GM19438 (cell line): ENCODE measurements around the gene P4HTM.

Experiments used
- ATAC-seq: cut with Tn5 transposase; IDR thresholded peaks from one replicate; pipeline ENCODE4 v1.9.1; 2021; ENCODE audit warnings: low read depth; ENCODE audit not compliant: unreplicated experiment

The P4HTM gene

DNA sequence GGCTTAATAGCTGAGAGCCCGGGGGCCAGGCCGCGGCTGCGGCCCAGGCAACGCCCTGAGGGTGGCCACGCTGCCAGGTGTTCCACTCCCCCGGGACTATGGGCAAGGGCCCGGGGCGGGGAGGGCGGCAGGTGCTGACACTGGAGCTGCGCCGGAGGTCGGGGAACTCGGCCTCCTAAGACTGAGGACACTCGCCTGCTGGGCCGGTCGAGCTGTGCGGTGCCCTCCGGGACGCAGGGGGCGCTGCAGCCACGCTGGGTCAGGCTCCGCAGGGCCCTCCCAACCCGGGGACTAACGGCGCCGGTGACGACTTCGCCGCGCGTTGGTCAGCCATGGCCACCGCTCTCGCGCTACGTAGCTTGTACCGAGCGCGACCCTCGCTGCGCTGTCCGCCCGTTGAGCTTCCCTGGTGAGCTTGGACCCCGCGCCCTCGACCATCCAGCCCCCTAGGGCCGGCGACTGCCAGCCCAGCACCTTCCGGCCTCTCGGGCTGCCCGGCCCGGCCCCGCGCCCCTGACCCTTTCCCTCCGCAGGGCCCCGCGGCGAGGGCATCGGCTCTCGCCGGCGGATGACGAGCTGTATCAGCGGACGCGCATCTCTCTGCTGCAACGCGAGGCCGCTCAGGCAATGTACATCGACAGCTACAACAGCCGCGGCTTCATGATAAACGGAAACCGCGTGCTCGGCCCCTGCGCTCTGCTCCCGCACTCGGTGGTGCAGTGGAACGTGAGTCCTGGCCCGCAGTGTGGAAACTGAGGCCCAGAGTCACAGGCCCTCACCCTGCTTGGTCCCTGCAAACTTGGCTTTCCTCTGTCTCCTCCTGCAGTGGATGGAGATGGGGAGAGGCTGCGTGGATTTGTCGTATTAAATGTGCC lies 32.0 kb downstream of the P4HTM start, which contains the start of gene NDUFAF3:
TSS of gene NDUFAF3 (plus strand) at position 309 of the 875 bp plus-strand sequence. CDS start at position 333, 24 bp downstream.
- peak; percentile 50 for ATAC-seq

DNA sequence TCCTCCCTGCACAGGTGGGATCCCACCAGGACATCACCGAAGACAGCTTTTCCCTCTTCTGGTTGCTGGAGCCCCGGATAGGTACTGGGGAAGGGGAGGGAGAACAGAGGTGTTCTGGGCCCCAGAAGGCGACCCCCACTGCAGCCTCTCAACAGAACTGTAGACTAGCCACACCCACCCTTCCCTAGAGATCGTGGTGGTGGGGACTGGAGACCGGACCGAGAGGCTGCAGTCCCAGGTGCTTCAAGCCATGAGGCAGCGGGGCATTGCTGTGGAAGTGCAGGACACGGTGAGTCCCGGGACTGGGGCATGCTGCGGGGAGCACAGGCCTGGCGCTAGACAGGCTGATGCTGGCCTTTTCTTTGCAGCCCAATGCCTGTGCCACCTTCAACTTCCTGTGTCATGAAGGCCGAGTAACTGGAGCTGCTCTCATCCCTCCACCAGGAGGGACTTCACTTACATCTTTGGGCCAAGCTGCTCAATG lies 32.7 kb downstream of the P4HTM start:
- ATAC-seq, result no peak

DNA sequence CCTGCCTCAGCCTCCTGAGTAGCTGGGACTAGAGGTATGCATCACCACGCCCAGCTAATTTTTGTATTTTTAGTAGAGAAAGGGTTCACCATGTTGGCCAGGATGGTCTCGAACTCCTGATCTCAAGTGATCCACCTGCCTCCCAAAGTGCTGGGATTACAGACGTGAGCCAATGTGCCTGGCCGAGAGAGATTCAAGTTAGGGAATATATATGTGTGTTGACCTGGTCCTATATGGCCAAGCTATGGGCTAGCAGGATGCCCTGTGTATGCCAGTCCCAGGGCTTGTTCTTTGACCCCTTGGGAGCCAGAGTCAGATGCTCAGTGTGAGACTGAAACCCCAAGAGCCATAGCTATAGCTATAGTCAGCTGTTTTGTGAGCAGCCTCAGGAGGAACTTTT lies 33.7 kb downstream of the P4HTM start:
- no peak for ATAC-seq

DNA sequence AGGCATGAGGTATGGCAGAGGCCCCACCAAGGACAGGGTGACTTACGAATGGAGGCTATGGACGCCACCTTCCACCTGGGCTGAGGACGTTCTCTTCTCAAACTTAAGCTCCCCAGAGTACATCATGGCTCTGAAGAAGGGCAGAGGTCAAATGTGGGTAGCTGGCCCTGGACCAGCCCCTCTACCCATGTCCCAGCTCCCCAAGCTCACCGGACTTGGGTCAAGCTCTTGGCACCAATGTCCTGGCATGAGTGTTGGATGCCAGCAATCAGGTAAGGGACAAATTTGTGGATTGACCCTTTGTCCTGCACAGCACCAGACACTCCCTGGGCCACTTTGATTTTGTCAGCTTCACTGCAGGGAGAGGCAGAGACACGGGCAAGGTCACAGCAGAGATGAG lies 34.4 kb downstream of the P4HTM start:
- ATAC-seq, result no peak

DNA sequence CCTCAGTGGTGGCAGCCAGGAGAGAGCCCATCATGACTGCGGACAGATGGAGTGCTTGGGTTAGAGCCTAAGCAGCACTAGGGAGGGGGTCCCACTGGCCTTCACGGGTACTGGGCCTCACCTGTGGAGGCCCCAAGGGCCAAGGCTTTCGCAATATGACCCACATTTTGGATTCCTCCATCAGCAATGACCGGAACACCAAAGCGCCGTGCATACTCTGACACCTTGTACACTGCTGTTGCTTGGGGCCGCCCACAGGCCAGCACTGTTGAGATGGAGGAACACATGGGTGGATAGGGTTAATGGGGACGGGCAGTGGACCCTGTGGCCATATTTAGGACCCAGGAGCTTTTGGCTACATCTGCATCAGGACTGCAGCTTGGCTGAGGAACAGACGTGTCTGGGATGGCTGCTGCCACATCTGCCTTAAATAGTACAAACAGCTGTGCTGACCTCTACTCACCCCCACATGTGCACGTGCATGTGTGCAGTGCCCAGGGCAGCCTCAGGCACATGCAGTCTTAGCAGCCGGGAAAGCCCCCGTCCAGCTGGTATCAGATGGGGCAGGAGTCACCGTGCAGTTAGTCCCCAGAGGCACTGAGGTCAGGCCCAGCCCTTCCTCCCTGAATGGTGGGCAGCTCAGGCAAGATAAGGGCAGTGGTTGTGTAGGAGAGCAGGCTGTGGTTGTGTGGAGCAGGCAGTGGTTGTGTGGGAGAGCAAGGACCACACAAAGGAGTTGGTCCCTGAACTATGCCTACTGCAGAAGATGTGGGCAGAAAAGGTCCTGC lies 35.2 kb downstream of the P4HTM start:
- ATAC-seq, result no peak

DNA sequence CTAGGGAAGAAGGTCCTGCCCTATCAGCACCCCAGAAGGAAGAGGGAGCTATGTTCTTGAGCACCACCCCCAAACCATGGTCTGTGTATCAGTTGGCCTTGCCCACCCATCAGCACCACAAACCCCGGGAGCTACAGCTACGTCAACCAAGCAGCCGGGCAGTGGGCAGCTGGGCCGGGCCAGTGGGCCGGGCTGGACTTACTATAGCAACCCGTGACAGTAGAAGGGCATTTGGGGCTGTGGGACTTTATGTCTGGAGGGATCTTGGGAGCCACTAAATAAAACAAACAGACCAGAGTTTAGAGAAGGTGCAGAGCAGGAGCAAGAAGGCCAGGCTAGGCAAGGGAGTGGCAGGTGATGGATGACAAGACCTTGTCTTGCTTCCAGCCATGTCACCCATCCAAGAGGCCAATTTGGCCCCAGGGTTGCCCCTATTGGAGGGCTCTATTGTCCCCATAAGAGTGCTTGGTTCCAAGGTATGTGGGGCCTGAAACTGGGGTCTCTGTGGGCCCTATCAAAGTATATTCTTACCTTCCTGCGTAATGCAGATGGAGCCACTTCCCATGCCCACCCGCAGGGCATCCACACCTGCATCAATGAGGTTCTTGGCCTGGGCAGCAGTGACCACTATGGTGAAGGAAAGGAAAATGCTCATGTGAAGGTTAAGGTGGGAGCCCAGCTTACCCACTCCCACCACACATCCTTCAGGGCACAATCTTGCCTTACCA lies 35.9 kb downstream of the P4HTM start:
- no peak for ATAC-seq

DNA sequence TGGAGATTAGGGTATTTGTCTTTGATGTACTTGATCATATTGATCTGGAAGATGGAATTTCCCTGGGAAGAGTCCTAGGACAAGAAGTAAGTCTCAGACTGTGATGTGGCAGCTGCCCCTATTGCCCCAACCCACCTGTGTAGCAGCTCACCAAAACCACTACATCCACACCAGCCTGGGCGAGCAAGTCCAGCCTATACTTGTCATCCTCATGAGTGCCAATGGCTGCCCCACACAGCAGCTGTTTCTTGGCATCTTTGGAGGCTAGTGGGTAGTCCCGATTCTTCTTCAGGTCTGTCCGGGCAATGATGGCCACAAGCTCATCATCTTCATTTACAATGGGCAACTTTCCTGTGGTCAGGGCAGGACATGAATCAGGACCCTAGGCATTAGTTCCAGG lies 36.5 kb downstream of the P4HTM start:
- ATAC-seq, result no peak

DNA sequence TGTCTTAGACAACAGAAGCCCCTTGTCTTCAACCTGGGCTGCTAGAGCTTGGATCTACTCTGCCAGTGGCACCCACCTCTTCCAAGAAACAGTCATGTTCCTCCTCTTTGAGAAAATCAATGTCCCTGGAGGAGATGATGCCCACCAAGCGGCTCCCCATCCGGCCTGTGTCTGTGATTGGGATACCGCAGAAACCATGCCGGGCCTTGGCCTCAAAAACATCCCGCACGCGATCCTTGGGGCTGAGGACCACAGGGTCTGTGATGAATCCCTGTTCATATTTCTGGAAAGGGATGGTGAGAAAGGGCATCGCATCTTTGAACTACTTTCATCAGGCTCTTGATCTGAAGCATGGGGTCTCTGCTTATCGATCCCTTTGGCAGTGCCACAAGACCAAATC lies 37.6 kb downstream of the P4HTM start:
- ATAC-seq, result no peak

DNA sequence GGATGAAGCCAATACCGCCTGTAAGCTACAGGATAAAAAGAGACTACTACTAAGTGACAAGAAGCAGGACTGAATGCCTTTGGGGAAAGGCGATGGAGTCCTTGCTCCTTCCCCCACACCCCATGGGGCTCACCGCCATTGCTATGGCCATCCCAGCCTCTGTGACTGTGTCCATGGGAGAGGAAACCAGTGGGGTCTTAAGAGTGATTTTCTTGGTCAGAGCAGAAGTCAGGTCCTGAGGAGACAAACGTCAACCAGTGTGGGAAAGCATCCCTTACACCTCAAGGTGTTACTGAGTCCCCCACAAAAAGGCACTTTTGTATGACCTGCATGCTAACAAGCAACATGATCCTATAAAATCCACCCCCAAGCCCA lies 38.2 kb downstream of the P4HTM start:
- no peak for ATAC-seq

DNA sequence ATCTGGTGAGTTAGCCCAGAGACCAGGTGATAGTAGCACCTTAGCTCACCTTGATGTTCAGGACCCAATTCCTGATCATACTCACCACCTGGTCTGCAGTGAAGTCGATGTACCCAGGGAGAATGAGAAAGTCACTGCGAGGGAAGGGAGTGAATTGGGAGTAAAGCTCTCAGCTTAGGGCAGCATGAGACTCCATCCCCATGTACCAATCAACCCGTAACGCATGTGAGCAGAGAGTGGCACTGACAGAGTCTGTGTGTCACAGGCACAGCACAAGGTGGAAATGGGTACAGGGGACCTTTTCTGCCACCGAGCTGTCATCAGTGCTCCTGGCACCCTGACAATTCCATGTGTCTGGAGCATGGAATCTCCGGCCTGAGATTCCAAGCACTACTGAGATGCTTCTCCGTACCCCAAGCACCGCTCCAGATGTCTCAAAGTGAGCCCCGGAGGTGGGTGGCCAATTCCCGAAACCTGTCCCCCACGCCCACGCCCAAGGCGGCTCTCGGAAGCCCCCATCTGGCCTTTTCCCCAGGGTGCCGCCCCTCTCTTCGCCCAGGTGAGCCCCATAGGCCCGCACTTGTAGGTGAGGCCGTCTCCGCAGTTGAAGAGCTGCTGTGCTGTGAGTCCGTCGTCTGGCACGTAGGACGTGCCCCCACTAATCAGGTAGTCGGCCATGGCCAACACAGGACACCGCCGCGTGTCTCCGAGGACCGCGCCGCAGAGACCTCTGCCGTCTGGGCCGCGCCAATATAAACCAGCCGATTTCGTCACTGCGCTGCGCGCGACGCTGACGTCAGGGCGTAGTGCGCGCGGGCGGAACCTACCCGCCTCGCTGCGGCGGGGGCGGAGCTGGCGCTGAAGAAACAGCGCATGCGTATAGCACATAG lies 38.9 kb downstream of the P4HTM start, which contains the start of gene IMPDH2:
TSS of gene IMPDH2 (minus strand) at position 726 of the 890 bp plus-strand sequence. CDS start at position 678, 48 bp downstream.
- peak; percentile 89 for ATAC-seq

DNA sequence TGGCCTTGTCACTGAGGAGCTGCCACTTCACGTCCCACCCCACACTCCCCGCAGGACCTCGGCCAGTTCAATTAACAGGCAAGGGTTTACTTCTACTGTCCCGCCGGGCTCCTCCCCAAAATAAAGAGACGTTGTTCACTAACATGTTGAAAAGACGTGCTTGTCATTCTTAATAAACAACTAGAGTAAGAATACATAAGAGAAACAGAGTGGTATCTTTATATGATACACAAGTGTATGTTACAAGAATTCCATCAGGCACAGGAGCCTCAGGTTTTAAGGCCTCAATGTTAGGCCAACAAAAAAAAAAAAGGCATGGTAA lies 39.5 kb downstream of the P4HTM start:
- ATAC-seq, result no peak

DNA sequence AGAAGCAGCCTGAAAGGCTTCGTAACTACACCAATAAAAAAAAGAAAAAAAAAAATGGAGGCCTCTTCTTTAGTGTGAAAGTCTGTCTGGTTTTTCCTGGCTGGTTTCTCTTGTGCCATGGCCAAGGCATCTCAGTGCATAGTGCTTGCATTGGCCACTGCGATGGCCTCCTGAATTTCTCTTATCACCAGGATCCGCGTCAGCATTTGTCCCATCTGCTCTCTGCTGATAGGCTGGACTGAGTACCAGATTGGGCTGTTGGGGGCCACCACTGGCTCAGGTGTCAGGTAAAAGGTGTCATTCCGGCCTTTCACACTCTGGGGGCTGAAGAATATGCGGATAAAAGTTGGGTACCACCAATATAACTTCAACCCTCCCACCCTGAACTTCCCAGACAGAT lies 40.3 kb downstream of the P4HTM start:
- ATAC-seq, result no peak

DNA sequence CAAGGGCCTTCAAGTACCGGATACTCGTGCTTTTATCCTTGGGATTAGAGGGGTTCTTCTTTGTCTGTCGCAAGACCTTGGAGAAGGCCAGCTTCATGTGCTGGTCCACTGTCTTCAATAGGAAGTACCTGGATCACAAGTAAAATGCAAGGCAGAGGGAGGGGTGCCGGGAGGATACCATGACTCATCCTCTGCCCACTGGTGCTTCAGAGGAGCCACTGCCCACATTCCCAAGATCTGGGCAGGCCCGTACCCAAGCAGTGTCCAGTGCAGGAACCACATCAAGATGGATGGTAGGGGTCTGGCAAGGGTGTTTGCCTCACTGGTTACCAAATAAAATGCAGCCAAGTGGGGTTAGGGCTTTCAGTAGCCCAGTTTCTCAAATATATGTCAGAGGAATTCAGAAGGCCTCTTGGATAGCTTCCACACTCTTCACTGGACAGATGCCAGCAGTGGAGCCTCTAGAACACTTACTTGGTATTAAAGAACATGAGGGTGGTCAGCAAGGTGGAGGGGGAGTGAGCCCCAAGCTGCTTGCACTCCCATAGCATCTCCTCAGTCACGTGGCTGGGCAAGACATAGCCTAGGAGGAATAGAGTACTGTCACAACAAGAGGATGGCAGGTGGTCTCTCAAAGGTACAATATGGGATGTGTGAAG lies 42.7 kb downstream of the P4HTM start:
- no peak for ATAC-seq

DNA sequence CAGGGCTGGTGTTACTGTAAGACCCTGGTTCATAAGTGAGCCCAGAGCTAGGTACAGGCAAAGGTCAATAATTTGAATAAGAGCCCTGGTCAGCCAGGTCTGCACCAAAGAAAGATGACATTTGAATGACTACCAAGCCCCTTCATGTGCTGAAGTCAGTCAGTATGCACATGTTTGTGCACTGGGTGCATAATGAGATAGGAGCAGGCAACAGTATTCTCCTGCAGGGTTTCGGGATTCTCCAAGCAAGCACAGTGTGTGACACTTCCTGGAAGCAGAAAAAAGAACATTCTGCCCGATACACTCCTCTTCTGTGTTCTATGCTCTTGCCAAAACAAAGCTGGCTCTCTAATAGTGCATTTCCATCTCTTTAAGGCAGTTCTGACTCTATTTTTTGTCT lies 44.6 kb downstream of the P4HTM start:
- ATAC-seq, result no peak

DNA sequence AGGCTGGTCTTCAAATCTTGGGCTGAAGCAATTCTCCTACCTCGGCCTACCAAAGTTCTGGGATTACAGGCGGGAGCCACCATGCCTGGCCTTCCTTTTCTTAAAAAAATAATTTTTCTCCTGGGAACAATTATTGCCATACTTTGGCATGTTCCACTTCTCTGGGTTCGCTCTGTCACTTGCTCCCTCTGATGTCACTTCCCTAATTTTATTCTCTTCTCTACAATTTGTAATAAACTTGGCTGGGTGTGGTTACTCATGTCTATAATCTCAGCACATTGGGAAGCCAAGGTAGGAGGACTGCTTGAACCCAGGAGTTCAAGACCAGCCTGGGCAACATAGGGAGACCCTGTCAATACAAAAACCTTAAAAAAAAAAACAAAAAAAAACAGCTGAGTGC lies 45.2 kb downstream of the P4HTM start:
- no peak for ATAC-seq

DNA sequence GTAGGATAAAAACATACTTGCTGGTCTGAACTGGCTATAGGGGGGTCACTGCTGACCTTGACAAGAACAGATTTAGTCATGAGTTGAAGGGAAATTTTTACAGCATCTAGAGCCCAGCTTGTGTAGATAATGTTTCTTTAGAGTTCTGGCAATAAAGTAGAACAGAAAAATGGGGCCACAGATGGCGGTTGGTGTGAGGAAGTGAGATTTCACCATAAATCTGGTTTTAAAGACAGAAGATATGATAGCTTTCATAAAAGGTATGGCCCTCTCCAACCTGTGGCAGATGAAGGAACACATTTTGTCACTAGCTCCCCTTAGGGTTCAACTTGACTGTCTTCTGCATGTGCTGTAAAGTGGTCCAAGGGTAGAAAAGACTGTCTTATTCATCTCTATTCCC lies 63.5 kb downstream of the P4HTM start:
- no peak for ATAC-seq

DNA sequence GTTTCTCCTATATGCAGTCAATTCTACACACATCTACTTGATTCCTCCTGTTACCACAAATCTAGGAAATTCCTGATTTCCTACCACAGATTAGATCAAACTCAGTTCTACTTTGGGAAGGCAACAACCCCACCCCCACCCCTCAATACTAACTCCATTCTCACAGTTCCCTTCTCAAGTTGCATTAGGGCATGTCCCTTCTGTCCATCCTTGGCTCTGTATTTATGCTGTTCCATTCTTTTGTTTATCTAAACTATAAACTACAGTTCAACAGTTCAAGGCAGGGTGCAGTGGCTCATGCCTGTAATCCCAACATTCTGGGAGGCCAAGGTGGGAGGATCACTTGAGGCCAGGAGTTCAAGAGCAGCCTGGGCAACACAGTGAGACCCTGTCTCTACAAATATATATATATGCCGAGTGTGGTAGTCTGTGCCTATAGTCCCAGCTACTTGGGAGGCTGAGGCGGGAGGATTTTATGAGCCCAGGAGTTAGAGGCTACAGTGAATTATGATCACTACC lies 64.4 kb downstream of the P4HTM start:
- no peak for ATAC-seq
